Liver (tissue), 9 donors: Measurements from ENCODE around the gene GABRE. TPM values are rescaled to one million over a fixed set of nuclear protein-coding genes. Genes with fewer than 3 reads are reported as not detected.

Experiments used
- DNase-seq: peaks from one replicate; pipeline ENCODE4 v3.0.0-alpha.2; 2017; ENCODE audit warnings: low spot score
- H3K27ac ChIP-seq, 2 donors: one replicate each; pipeline ENCODE4 v1.7.0; 2013; ENCODE audit warnings: inconsistent platforms in 2 of 2, low read length in 2 of 2, control low read depth in 1 of 2, low read depth in 1 of 2, mild to moderate bottlenecking in 1 of 2
- H3K27me3 ChIP-seq, 4 donors: one replicate each; pipeline versions ENCODE4 v1.6.1 to v1.7.0; 2013; ENCODE audit warnings: low read length in 3 of 4, inconsistent platforms in 1 of 4, mild to moderate bottlenecking in 1 of 4, moderate library complexity in 1 of 4; ENCODE audit not compliant: control insufficient read depth in 4 of 4, insufficient read depth in 4 of 4
- H3K36me3 ChIP-seq, 4 donors: one replicate each; pipeline versions ENCODE4 v1.6.1 to v1.7.0; 2013; ENCODE audit warnings: low read length in 3 of 4, mild to moderate bottlenecking in 3 of 4, low read depth in 1 of 4, moderate library complexity in 1 of 4; ENCODE audit not compliant: control insufficient read depth in 4 of 4, insufficient read depth in 3 of 4
- H3K4me1 ChIP-seq, 4 donors: one replicate each; pipeline versions ENCODE4 v1.6.1 to v1.7.0; 2013; ENCODE audit warnings: low read length in 3 of 4, mild to moderate bottlenecking in 3 of 4, moderate library complexity in 1 of 4; ENCODE audit not compliant: control insufficient read depth in 4 of 4, insufficient read depth in 4 of 4
- H3K4me3 ChIP-seq, 3 donors: one replicate each; pipeline versions ENCODE4 v1.6.1 to v1.7.0; 2013; ENCODE audit warnings: low read length in 3 of 3, control low read depth in 1 of 3, low read depth in 1 of 3, mild to moderate bottlenecking in 1 of 3
- H3K9ac ChIP-seq, 2 donors: one replicate each; pipeline ENCODE4 v1.7.0; 2013; ENCODE audit warnings: low read length in 2 of 2, mild to moderate bottlenecking in 2 of 2, moderate library complexity in 2 of 2, control low read depth in 1 of 2, low read depth in 1 of 2
- H3K9me3 ChIP-seq, 4 donors: one replicate each; pipeline versions ENCODE4 v1.6.1 to v1.7.0; 2013; ENCODE audit warnings: low read length in 3 of 4; ENCODE audit not compliant: control insufficient read depth in 4 of 4
- ATF3 ChIP-seq: IDR thresholded peaks from 2 replicates; pipeline ENCODE4 v1.6.1; 2016; ENCODE audit warnings: antibody characterized with exemption
- CTCF ChIP-seq: fragments of 150-350 bp; IDR thresholded peaks from 2 replicates; pipeline ENCODE4 v1.5.1; 2017; ENCODE audit warnings: improper control_type of control experiment, low read depth, low read length; ENCODE audit not compliant: missing input control
- EGR1 ChIP-seq, 2 donors: IDR thresholded peaks; 2 replicates each; pipeline ENCODE4 v1.6.1; 2016 to 2018; ENCODE audit warnings: antibody characterized with exemption in 2 of 2, low read depth in 2 of 2
- FOXA1 ChIP-seq: IDR thresholded peaks from 2 replicates; pipeline ENCODE4 v1.6.1; 2016; ENCODE audit warnings: antibody characterized with exemption
- FOXA2 ChIP-seq: IDR thresholded peaks from 2 replicates; pipeline ENCODE4 v1.6.1; 2016; ENCODE audit warnings: antibody characterized with exemption
- GABPA ChIP-seq, 2 donors: IDR thresholded peaks in 1 of 2; conservative IDR thresholded peaks in 1 of 2; 2 replicates each; pipeline ENCODE4 v1.6.1; 2016; ENCODE audit warnings: antibody characterized with exemption in 2 of 2, mild to moderate bottlenecking in 1 of 2, moderate library complexity in 1 of 2
- HNF4A ChIP-seq, 2 donors: conservative IDR thresholded peaks; 2 replicates each; pipeline ENCODE4 v1.6.1; 2016; ENCODE audit warnings: antibody characterized with exemption in 2 of 2, mild to moderate bottlenecking in 2 of 2
- HNF4G ChIP-seq: IDR thresholded peaks from 2 replicates; pipeline ENCODE4 v1.6.1; 2016; ENCODE audit warnings: antibody characterized with exemption
- JUND ChIP-seq, 2 donors: IDR thresholded peaks; 2 replicates each; pipeline ENCODE4 v1.6.1; 2016; ENCODE audit warnings: antibody characterized with exemption in 2 of 2
- MAX ChIP-seq: IDR thresholded peaks from 2 replicates; pipeline ENCODE4 v1.6.1; 2016; ENCODE audit warnings: antibody characterized with exemption
- NR2F2 ChIP-seq: IDR thresholded peaks from 2 replicates; pipeline ENCODE4 v1.6.1; 2016; ENCODE audit warnings: antibody characterized with exemption
- RAD21 ChIP-seq, 2 donors: IDR thresholded peaks; 2 replicates each; pipeline ENCODE4 v1.6.1; 2016; ENCODE audit warnings: antibody characterized with exemption in 2 of 2, mild to moderate bottlenecking in 2 of 2
- REST ChIP-seq: IDR thresholded peaks from 2 replicates; pipeline ENCODE4 v1.6.1; 2016; ENCODE audit warnings: antibody characterized with exemption, mild to moderate bottlenecking
- RXRA ChIP-seq, 2 donors: IDR thresholded peaks; 2 replicates each; pipeline ENCODE4 v1.6.1; 2017 to 2018; ENCODE audit warnings: antibody characterized with exemption in 2 of 2, mild to moderate bottlenecking in 1 of 2
- SP1 ChIP-seq: IDR thresholded peaks from 2 replicates; pipeline ENCODE4 v1.6.1; 2018; ENCODE audit warnings: antibody characterized with exemption, mild to moderate bottlenecking
- TAF1 ChIP-seq: conservative IDR thresholded peaks from 2 replicates; pipeline ENCODE4 v1.6.1; 2016; ENCODE audit warnings: antibody characterized with exemption, mild to moderate bottlenecking
- YY1 ChIP-seq: IDR thresholded peaks from 2 replicates; pipeline ENCODE4 v1.6.1; 2016; ENCODE audit warnings: antibody characterized with exemption, mild to moderate bottlenecking
- ZBTB33 ChIP-seq: IDR thresholded peaks from 2 replicates; pipeline ENCODE4 v1.6.1; 2016; ENCODE audit warnings: antibody characterized with exemption
- WGBS: extraction: QIAGEN DNeasy Blood & Tissue Kit; methylation state at CpG from one replicate; pipeline ENCODE4 v1.1.7; 2013; 5-methylcytosine and 5-hydroxymethylcytosine counted together
- polyA plus RNA-seq, 2 donors: library from polyadenylated mRNA; stranded (reverse) in 1 of 2; unstranded in 1 of 2; fragments of 200-250 nt in 1 of 2; fragments of >200 nt in 1 of 2; fragmentation: Nextera tagmentation in 1 of 2; extraction: Ambion mirVana in 1 of 2; gene quantifications; one replicate each; pipeline versions ENCODE4 v1.2.1 to v1.2.3, GENCODE V29; 2013 to 2015
- total RNA-seq, 2 donors: library from RNA; depleted of rRNA; stranded (reverse); fragments of >200 nt; gene quantifications; one replicate each; pipeline ENCODE4 v1.2.3, GENCODE V29; 2014
- donor health status: healthy.
- donor health status: healthy.
- donor health status: healthy.
- donor health status: healthy.
- donor health status: healthy.

The GABRE gene
- total and polyA plus RNA-seq, 4 donors: 0.49 to 4.9 (median 0.64) TPM

- Histone ChIP-seq H3K27ac (no peak overlapping the region), H3K4me1 (no peaks in the 10 kb centered on the region), H3K27me3 (peaks cover 0 to 4% (median 0%) of the 10 kb centered on the region in 4 donors), H3K9ac (no peak overlapping the region), H3K9me3 (no peaks in the 10 kb centered on the region), H3K4me3 (no peak overlapping the region), H3K36me3 (no peaks in the 10 kb centered on the region)
- 17% methylated on average over 3 of the region's 3 CpGs for WGBS
- DNase-seq: no peak
- TF ChIP-seq EGR1 (IDR thresholded peaks at IDR 0.05; ENCODE audit: low read depth in 2 of 2): no peak
- TF ChIP-seq HNF4A (conservative IDR thresholded peaks at IDR 0.05): peak in 1 of 2 donors; percentile 9
- TF ChIP-seq RXRA (IDR thresholded peaks at IDR 0.05): no peak
- TF ChIP-seq YY1: no peak
- TF ChIP-seq FOXA2: no peak
- TF ChIP-seq SP1: no peak
- no peak for TF ChIP-seq FOXA1
Observed at GRCh38 chrX:151985955-151986354, 11.5 kb upstream of the GABRE start.

GRCh38 chrX:151985531-151985930, 11.1 kb upstream of the GABRE start:
- H3K4me1 ChIP-seq: no peaks in the 10 kb centered on the region

More at GRCh38 chrX:151985531-151985930, 11.1 kb upstream of the GABRE start:
- no peak overlapping the region for H3K4me3 ChIP-seq
- H3K36me3 ChIP-seq: no peaks in the 10 kb centered on the region
- no peak overlapping the region for H3K27ac ChIP-seq
- TF ChIP-seq ATF3: no peak
- TF ChIP-seq NR2F2: no peak
- TF ChIP-seq HNF4G: no peak
- no peak for TF ChIP-seq SP1
- TF ChIP-seq RXRA (IDR thresholded peaks at IDR 0.05): no peak
- no peak for TF ChIP-seq HNF4A (conservative IDR thresholded peaks at IDR 0.05)
- TF ChIP-seq EGR1 (IDR thresholded peaks at IDR 0.05; ENCODE audit: low read depth in 2 of 2): no peak
- TF ChIP-seq RAD21 (IDR thresholded peaks at IDR 0.05): no peak
- TF ChIP-seq MAX: no peak
- no peak for TF ChIP-seq TAF1
- TF ChIP-seq ZBTB33: no peak
- TF ChIP-seq YY1: no peak
- no peak for TF ChIP-seq GABPA (IDR thresholded peaks at IDR 0.05 in 1 of 2, conservative IDR thresholded peaks at IDR 0.05 in 1 of 2)
- no peak for TF ChIP-seq CTCF
- no peak for TF ChIP-seq FOXA2
- TF ChIP-seq JUND (IDR thresholded peaks at IDR 0.05): no peak
- TF ChIP-seq REST: no peak
- TF ChIP-seq FOXA1: no peak
- no peak for DNase-seq
- WGBS: 71% methylated on average over 4 of the region's 4 CpGs
- H3K27me3 ChIP-seq: peaks cover 0 to 4% (median 0%) of the 10 kb centered on the region in 4 donors
- H3K9me3 ChIP-seq: no peaks in the 10 kb centered on the region
- H3K9ac ChIP-seq: no peak overlapping the region
